Ectodermal cell (in vitro differentiated cells): ENCODE data around the gene HYAL4.
"Not testable (repeated sequence)": the region's sequence is repeated elsewhere in the genome, so short reads cannot be mapped to it uniquely, and the experiment has no call there.

Experiments
- H3K27ac ChIP-seq: 2 replicates; pipeline ENCODE4 v1.7.0; 2013; ENCODE audit warnings: mild to moderate bottlenecking, low read depth, low read length; ENCODE audit not compliant: insufficient read depth, poor library complexity, severe bottlenecking
- H3K27me3 ChIP-seq: 2 replicates; pipeline ENCODE4 v1.7.0; 2013; ENCODE audit warnings: mild to moderate bottlenecking, low read length; ENCODE audit not compliant: insufficient read depth, control insufficient read depth, poor library complexity, severe bottlenecking
- H3K36me3 ChIP-seq: one replicate; pipeline ENCODE4 v1.7.0; 2013; ENCODE audit warnings: low read length; ENCODE audit not compliant: control insufficient read depth, insufficient read depth
- H3K4me1 ChIP-seq: one replicate; pipeline ENCODE4 v1.7.0; 2013; ENCODE audit warnings: low read length; ENCODE audit not compliant: control insufficient read depth, insufficient read depth
- H3K4me3 ChIP-seq: 2 replicates; pipeline ENCODE4 v1.7.0; 2013; ENCODE audit warnings: low read depth, low read length, control low read depth; ENCODE audit not compliant: insufficient read depth
- H3K9me3 ChIP-seq: 2 replicates; pipeline ENCODE4 v1.7.0; 2013; ENCODE audit warnings: mild to moderate bottlenecking, low read length, moderate library complexity; ENCODE audit not compliant: control insufficient read depth
- WGBS, 2 experiments: methylation state at CpG; one replicate each; pipeline ENCODE4 v1.1.7; 2013; ENCODE audit warnings: missing lambda C conversion rate in 2 of 2; 5-methylcytosine and 5-hydroxymethylcytosine counted together

Gene HYAL4

GRCh38 chr7:123844142-123844541 is 827 bp upstream of the HYAL4 start:
- not testable (repeated sequence) for H3K27ac ChIP-seq, H3K27me3 ChIP-seq, H3K36me3 ChIP-seq, H3K9me3 ChIP-seq, H3K4me1 ChIP-seq, H3K4me3 ChIP-seq
- WGBS, 2 experiments: 94 to 95% methylated on average over 7 of the region's 7 CpGs

GRCh38 chr7:123845823-123846216 is 851 bp downstream of the HYAL4 start:
- Histone ChIP-seq H3K9me3 (no peaks in the 10 kb centered on the region), H3K27me3 (no peaks in the 10 kb centered on the region), H3K36me3 (no peaks in the 10 kb centered on the region), H3K27ac (no peak overlapping the region), H3K4me1 (no peaks in the 10 kb centered on the region), H3K4me3 (no peak overlapping the region)
- 92 to 100% methylated on average over 1 of the region's 1 CpG for WGBS, 2 experiments

GRCh38 chr7:123846217-123846891 is 1.4 kb downstream of the HYAL4 start:
- H3K27ac ChIP-seq: no peak overlapping the region
- H3K4me3 ChIP-seq: no peak overlapping the region
- no peaks in the 10 kb centered on the region for H3K36me3 ChIP-seq
- no peaks in the 10 kb centered on the region for H3K9me3 ChIP-seq
- H3K27me3 ChIP-seq: no peaks in the 10 kb centered on the region
- WGBS, 2 experiments: 75 to 84% methylated on average over 3 of the region's 3 CpGs
- H3K4me1 ChIP-seq: no peaks in the 10 kb centered on the region

GRCh38 chr7:123847868-123848267 is 2.9 kb downstream of the HYAL4 start:
- no peaks in the 10 kb centered on the region for H3K36me3 ChIP-seq
- no peak overlapping the region for H3K27ac ChIP-seq
- H3K4me1 ChIP-seq: no peaks in the 10 kb centered on the region
- no peak overlapping the region for H3K4me3 ChIP-seq
- 97 to 100% methylated on average over 1 of the region's 1 CpG for WGBS, 2 experiments
- no peaks in the 10 kb centered on the region for H3K27me3 ChIP-seq
- no peaks in the 10 kb centered on the region for H3K9me3 ChIP-seq

GRCh38 chr7:123849855-123850254 is 4.9 kb downstream of the HYAL4 start:
- Histone ChIP-seq H3K9me3 (no peaks in the 10 kb centered on the region), H3K4me1 (no peaks in the 10 kb centered on the region), H3K27ac (no peak overlapping the region), H3K36me3 (no peaks in the 10 kb centered on the region), H3K27me3 (no peaks in the 10 kb centered on the region), H3K4me3 (no peak overlapping the region)
- WGBS, 2 experiments: 94 to 100% methylated on average over 1 of the region's 1 CpG

- not testable (repeated sequence) for H3K9me3 ChIP-seq, H3K4me3 ChIP-seq, H3K36me3 ChIP-seq, H3K4me1 ChIP-seq, H3K27ac ChIP-seq, H3K27me3 ChIP-seq
- WGBS, 2 experiments: 96 to 99% methylated on average over 4 to 5 of the region's 5 CpGs
Measured at GRCh38 chr7:123851404-123851803, 6.4 kb downstream of the HYAL4 start.

GRCh38 chr7:123854291-123854690 is 9.3 kb downstream of the HYAL4 start:
- H3K4me3 ChIP-seq, H3K4me1 ChIP-seq, H3K36me3 ChIP-seq, H3K9me3 ChIP-seq, H3K27ac ChIP-seq, H3K27me3 ChIP-seq: not testable (repeated sequence)
- 80 to 95% methylated on average over 2 of the region's 2 CpGs for WGBS, 2 experiments

- H3K36me3 ChIP-seq, H3K4me3 ChIP-seq, H3K27me3 ChIP-seq, H3K4me1 ChIP-seq, H3K9me3 ChIP-seq, H3K27ac ChIP-seq: not testable (repeated sequence)
- WGBS, 2 experiments: 83 to 84% methylated on average over 1 of the region's 1 CpG
Measured at GRCh38 chr7:123856428-123856827, 11.5 kb downstream of the HYAL4 start.

- H3K9me3 ChIP-seq: no peaks in the 10 kb centered on the region
- no peak overlapping the region for H3K27ac ChIP-seq
- no peaks in the 10 kb centered on the region for H3K36me3 ChIP-seq
- H3K27me3 ChIP-seq: no peaks in the 10 kb centered on the region
- H3K4me3 ChIP-seq: no peak overlapping the region
- no peaks in the 10 kb centered on the region for H3K4me1 ChIP-seq
Measured at GRCh38 chr7:123860848-123861247, 15.9 kb downstream of the HYAL4 start.

GRCh38 chr7:123862775-123863174 is 17.8 kb downstream of the HYAL4 start:
- H3K27me3 ChIP-seq: no peaks in the 10 kb centered on the region
- H3K27ac ChIP-seq: no peak overlapping the region
- H3K36me3 ChIP-seq: no peaks in the 10 kb centered on the region
- H3K4me1 ChIP-seq: no peaks in the 10 kb centered on the region
- no peaks in the 10 kb centered on the region for H3K9me3 ChIP-seq
- H3K4me3 ChIP-seq: no peak overlapping the region

- H3K36me3 ChIP-seq: no peaks in the 10 kb centered on the region
- no peak overlapping the region for H3K4me3 ChIP-seq
- no peaks in the 10 kb centered on the region for H3K27me3 ChIP-seq
- H3K27ac ChIP-seq: no peak overlapping the region
- H3K9me3 ChIP-seq: no peaks in the 10 kb centered on the region
- no peaks in the 10 kb centered on the region for H3K4me1 ChIP-seq
- 86 to 96% methylated on average over 1 of the region's 1 CpG for WGBS, 2 experiments
Measured at GRCh38 chr7:123863461-123863860, 18.5 kb downstream of the HYAL4 start.
